OCI-LY1 (cell line): ENCODE results near the gene LUZP1.

ENCODE experiments used
- H2AFZ ChIP-seq: fragments of 200-600 bp; sonication (generic), shearing (Covaris generic); 2 replicates; pipeline ENCODE4 v1.6.0; 2014; ENCODE audit warnings: antibody characterized with exemption, mild to moderate bottlenecking, low read length
- H3F3A ChIP-seq: fragments of 200-600 bp; sonication (generic), shearing (Covaris generic); 2 replicates; pipeline ENCODE4 v1.6.0; 2014; ENCODE audit warnings: mild to moderate bottlenecking, antibody characterized with exemption, low read length, moderate library complexity; ENCODE audit not compliant: insufficient read depth
- H3K27ac ChIP-seq: fragments of 200-600 bp; sonication (generic); 2 replicates; pipeline ENCODE4 v1.5.1; 2014; ENCODE audit warnings: low read length, mixed run types, mild to moderate bottlenecking, low read depth; ENCODE audit not compliant: poor library complexity, severe bottlenecking
- H3K27me3 ChIP-seq: fragments of 200-600 bp; sonication (generic); 2 replicates; pipeline ENCODE4 v1.6.0; 2014; ENCODE audit warnings: antibody characterized with exemption, mild to moderate bottlenecking, low read length, moderate library complexity; ENCODE audit not compliant: insufficient read depth
- H3K36me3 ChIP-seq: fragments of 200-600 bp; sonication (generic); 2 replicates; pipeline ENCODE4 v1.6.1; 2014; ENCODE audit warnings: mild to moderate bottlenecking, antibody characterized with exemption, low read length, moderate library complexity, mixed read lengths; ENCODE audit not compliant: insufficient read depth
- H3K4me1 ChIP-seq: fragments of 200-600 bp; sonication (generic); 2 replicates; pipeline ENCODE4 v1.5.1; 2014; ENCODE audit warnings: mild to moderate bottlenecking, low read length, moderate library complexity; ENCODE audit not compliant: insufficient read depth, severe bottlenecking
- H3K4me2 ChIP-seq: fragments of 200-600 bp; sonication (generic), shearing (Covaris generic); 2 replicates; pipeline ENCODE4 v1.6.1; 2014; ENCODE audit warnings: low read length
- H3K4me3 ChIP-seq: fragments of 200-600 bp; sonication (generic); 2 replicates; pipeline ENCODE4 v1.5.1; 2014; ENCODE audit warnings: low read length, low read depth, mild to moderate bottlenecking, mixed read lengths; ENCODE audit not compliant: poor library complexity, severe bottlenecking
- H3K79me2 ChIP-seq: fragments of 200-600 bp; shearing (Covaris generic); 2 replicates; pipeline ENCODE4 v1.6.1; 2016; ENCODE audit warnings: mixed run types, low read length, mixed read lengths; ENCODE audit not compliant: insufficient read depth
- H3K9ac ChIP-seq: fragments of 200-600 bp; sonication (generic), shearing (Covaris generic); 2 replicates; pipeline ENCODE4 v1.6.1; 2014; ENCODE audit warnings: mild to moderate bottlenecking, low read length, mixed read lengths
- H3K9me2 ChIP-seq: fragments of 200-600 bp; sonication (generic), shearing (Covaris generic); 2 replicates; pipeline ENCODE4 v1.6.1; 2014; ENCODE audit warnings: low read depth, mild to moderate bottlenecking, low read length, mixed read lengths
- H3K9me3 ChIP-seq: fragments of 200-600 bp; shearing (Covaris generic); 2 replicates; pipeline ENCODE4 v1.6.1; 2014; ENCODE audit warnings: low read length, mixed read lengths
- H4K20me1 ChIP-seq: fragments of 200-600 bp; sonication (generic), shearing (Covaris generic); 2 replicates; pipeline ENCODE4 v1.6.0; 2016; ENCODE audit warnings: mild to moderate bottlenecking, low read length; ENCODE audit not compliant: insufficient read depth
- CTCF ChIP-seq: fragments of 200-600 bp; sonication (generic), shearing (Covaris generic); IDR thresholded peaks from 2 replicates; pipeline ENCODE4 v1.5.1; 2017; ENCODE audit warnings: mild to moderate bottlenecking, antibody characterized with exemption, low read length, moderate library complexity, mixed read lengths
- EZH2 ChIP-seq: fragments of 200-600 bp; sonication (generic), shearing (Covaris generic); IDR thresholded peaks from 2 replicates; pipeline ENCODE4 v1.8.0; 2017; ENCODE audit warnings: borderline replicate concordance, mixed run types, mild to moderate bottlenecking, antibody characterized with exemption, low read length, moderate library complexity, mixed read lengths

The LUZP1 gene

DNA sequence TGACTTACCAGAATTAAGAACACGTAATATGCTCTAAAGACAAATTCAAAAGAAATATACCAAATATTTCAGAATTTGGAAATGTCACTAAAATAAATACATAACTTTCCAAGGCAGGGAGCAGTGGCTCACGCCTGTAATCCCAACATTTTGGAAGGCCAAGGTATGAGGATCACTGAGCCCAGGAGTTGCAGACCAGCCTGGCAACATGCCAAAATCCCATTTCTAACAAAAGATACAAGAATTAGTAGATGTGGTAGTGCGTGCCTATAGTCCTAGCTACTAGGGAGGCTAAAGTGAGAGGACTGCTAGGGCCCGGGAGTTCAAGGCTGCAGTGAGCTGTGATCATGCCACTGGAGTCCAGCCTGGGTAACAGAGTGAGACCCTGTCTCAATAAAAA is 11.7 kb downstream of the LUZP1 start:
- no peaks in the 10 kb centered on the region for H3K79me2 ChIP-seq
- H3K4me2 ChIP-seq: no peak overlapping the region
- H2AFZ ChIP-seq: no peak overlapping the region
- no peak for TF ChIP-seq EZH2
- no peak for TF ChIP-seq CTCF
- H3K4me3 ChIP-seq: no peak overlapping the region
- H3K27me3 ChIP-seq: peaks cover 6% of the 10 kb centered on the region; the same call in 1 of the 2 replicates
- no peaks in the 10 kb centered on the region for H4K20me1 ChIP-seq
- H3K9me3 ChIP-seq: no peaks in the 10 kb centered on the region
- H3K4me1 ChIP-seq: no peaks in the 10 kb centered on the region
- H3K9ac ChIP-seq: no peak overlapping the region
- H3K9me2 ChIP-seq: no peaks in the 10 kb centered on the region
- no peak overlapping the region for H3K27ac ChIP-seq
- no peaks in the 10 kb centered on the region for H3F3A ChIP-seq
- no peaks in the 10 kb centered on the region for H3K36me3 ChIP-seq

GRCh38 chr1:23152966-23153684 is 15.5 kb downstream of the LUZP1 start:
- no peak overlapping the region for H3K4me2 ChIP-seq
- H3K79me2 ChIP-seq: no peaks in the 10 kb centered on the region

DNA sequence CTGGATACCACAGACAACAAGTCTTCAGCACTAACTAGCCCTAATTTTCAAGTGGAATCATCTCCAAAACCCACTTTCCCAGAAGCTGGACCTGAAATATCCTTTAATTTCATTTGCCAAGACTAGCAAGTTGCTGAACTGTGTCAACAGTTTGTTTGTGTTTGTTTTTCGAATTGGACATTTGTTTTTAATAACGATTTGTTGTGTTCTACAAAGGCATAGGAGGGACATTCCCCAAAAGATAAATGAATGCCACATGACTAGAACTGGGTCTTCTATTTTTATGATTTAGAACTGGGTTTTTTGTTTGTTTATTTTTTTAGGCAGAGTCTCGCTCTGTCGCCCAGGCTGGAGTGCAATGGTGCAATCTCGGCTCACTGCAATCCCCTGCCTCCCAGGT is 17.9 kb downstream of the LUZP1 start:
- H3K4me1 ChIP-seq: no peaks in the 10 kb centered on the region
- TF ChIP-seq CTCF (no peak), EZH2 (no peak)
- H3F3A ChIP-seq: no peaks in the 10 kb centered on the region
- no peaks in the 10 kb centered on the region for H3K79me2 ChIP-seq
- no peaks in the 10 kb centered on the region for H3K36me3 ChIP-seq
- H3K9ac ChIP-seq: no peak overlapping the region
- no peak overlapping the region for H3K4me2 ChIP-seq
- no peaks in the 10 kb centered on the region for H4K20me1 ChIP-seq
- H3K9me3 ChIP-seq: no peaks in the 10 kb centered on the region
- no peaks in the 10 kb centered on the region for H3K9me2 ChIP-seq
- H3K27ac ChIP-seq: no peak overlapping the region
- H2AFZ ChIP-seq: no peak overlapping the region
- peaks cover 6% of the 10 kb centered on the region; the same call in 1 of the 2 replicates for H3K27me3 ChIP-seq
- no peak overlapping the region for H3K4me3 ChIP-seq

More at GRCh38 chr1:23152966-23153684, 15.5 kb downstream of the LUZP1 start:
- Histone ChIP-seq H3K36me3 (no peaks in the 10 kb centered on the region), H4K20me1 (no peaks in the 10 kb centered on the region), H2AFZ (no peak overlapping the region), H3K27me3 (peaks cover 6% of the 10 kb centered on the region; the same call in 1 of the 2 replicates), H3K4me3 (no peak overlapping the region), H3F3A (no peaks in the 10 kb centered on the region), H3K27ac (no peak overlapping the region), H3K9ac (no peak overlapping the region), H3K9me3 (no peaks in the 10 kb centered on the region), H3K4me1 (no peaks in the 10 kb centered on the region), H3K9me2 (no peaks in the 10 kb centered on the region)
- TF ChIP-seq EZH2: no peak
- no peak for TF ChIP-seq CTCF
